A549 (cell line): ENCODE results near the gene MMP17.

Experiments used
- CEBPB ChIP-seq, 2 experiments: fragments of >200 bp in 1 of 2; sonication (Bioruptor Twin) in 1 of 2; formaldehyde crosslinking in 1 of 2; IDR thresholded peaks; 2 replicates each; pipeline ENCODE4 v1.6.1; 2012 to 2016
- CHD2 ChIP-seq: fragments of 150-350 bp; IDR thresholded peaks from 2 replicates; pipeline ENCODE4 v1.6.1; 2014; ENCODE audit warnings: low read length; ENCODE audit not compliant: partially characterized antibody
- CTCF ChIP-seq: fragments of >200 bp; sonication (Bioruptor Twin); formaldehyde crosslinking; IDR thresholded peaks from 3 replicates; pipeline ENCODE4 v1.5.1; 2016
- EHF ChIP-seq: fragments of 250-450 bp; sonication (Bioruptor Pico); IDR thresholded peaks from 2 replicates; pipeline ENCODE4 v1.5.0; 2020; ENCODE audit warnings: mild to moderate bottlenecking
- EP300 ChIP-seq, 2 experiments: fragments of >200 bp; sonication (Bioruptor Twin); formaldehyde crosslinking; IDR thresholded peaks; 2 replicates in 1 of 2; 3 replicates in 1 of 2; pipeline ENCODE4 v1.6.1; 2016 to 2017
- KDM5A ChIP-seq: fragments of 200-600 bp; sonication (generic); IDR thresholded peaks from 2 replicates; pipeline ENCODE4 v1.6.1; 2016; ENCODE audit warnings: antibody characterized with exemption, mild to moderate bottlenecking
- MYC ChIP-seq: IDR thresholded peaks from 2 replicates; pipeline ENCODE4 v1.6.1; 2012; ENCODE audit warnings: mild to moderate bottlenecking, inconsistent platforms, low read length, improper control_type of control experiment, borderline replicate concordance
- NR3C1 ChIP-seq: fragments of >200 bp; sonication (Bioruptor Twin); formaldehyde crosslinking; IDR thresholded peaks from 3 replicates; pipeline ENCODE4 v1.6.1; 2017
- POLR2A ChIP-seq: IDR thresholded peaks from 2 replicates; pipeline ENCODE4 v1.6.1; 2012; ENCODE audit warnings: mild to moderate bottlenecking, low read length
- RAD21 ChIP-seq, 2 experiments: fragments of >200 bp in 1 of 2; sonication (Bioruptor Twin) in 1 of 2; formaldehyde crosslinking in 1 of 2; IDR thresholded peaks in 1 of 2; conservative IDR thresholded peaks in 1 of 2; 2 replicates in 1 of 2; 3 replicates in 1 of 2; pipeline ENCODE4 v1.6.1; 2012 to 2018; ENCODE audit warnings: inconsistent platforms in 1 of 2
- RARB ChIP-seq: fragments of 250-450 bp; sonication (Bioruptor Pico); IDR thresholded peaks from 2 replicates; pipeline ENCODE4 v1.8.0; 2021; ENCODE audit warnings: mild to moderate bottlenecking, moderate library complexity
- REST ChIP-seq: fragments of 200-600 bp; sonication (generic); IDR thresholded peaks from 2 replicates; pipeline ENCODE4 v1.6.1; 2016; ENCODE audit warnings: antibody characterized with exemption, mild to moderate bottlenecking, moderate library complexity
- TFCP2L1 ChIP-seq: fragments of 250-450 bp; sonication (Bioruptor Pico); IDR thresholded peaks from 2 replicates; pipeline ENCODE4 v1.5.0; 2021; ENCODE audit warnings: mild to moderate bottlenecking
- TF ChIP-seq, protein P1 (sequence below): IDR thresholded peaks from 2 replicates; pipeline ENCODE4 v1.6.1; 2012

DNA sequence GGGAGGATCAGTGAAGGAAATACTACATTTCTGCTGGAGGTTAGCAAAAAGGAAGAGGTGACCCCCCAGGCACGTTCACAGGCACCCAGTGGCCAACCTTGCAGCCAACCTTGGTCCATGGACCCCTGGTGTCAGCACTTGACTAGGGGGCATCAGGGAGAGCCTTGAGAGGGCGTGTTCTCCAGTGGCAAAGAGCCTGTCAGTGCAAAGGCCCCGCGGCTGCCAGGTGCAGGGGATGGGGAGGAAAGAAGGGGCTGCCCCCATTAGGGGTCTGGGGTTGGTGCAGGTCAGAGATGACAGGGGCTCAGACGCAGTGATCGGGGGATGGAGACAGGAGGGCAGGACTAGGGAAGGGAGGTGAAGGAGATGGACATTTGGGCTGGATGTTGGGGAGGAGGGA, 43.5 kb downstream of the MMP17 start:
- TF ChIP-seq CTCF = no peak
- no peak for TF ChIP-seq POLR2A
- no peak for TF ChIP-seq RAD21 (conservative IDR thresholded peaks at IDR 0.05 in 1 of 2, IDR thresholded peaks at IDR 0.05 in 1 of 2)
- TF ChIP-seq CEBPB (IDR thresholded peaks at IDR 0.05) = no peak
- no peak for TF ChIP-seq KDM5A
- TF ChIP-seq EP300 (IDR thresholded peaks at IDR 0.05) = no peak
- TF ChIP-seq, protein P1, sequence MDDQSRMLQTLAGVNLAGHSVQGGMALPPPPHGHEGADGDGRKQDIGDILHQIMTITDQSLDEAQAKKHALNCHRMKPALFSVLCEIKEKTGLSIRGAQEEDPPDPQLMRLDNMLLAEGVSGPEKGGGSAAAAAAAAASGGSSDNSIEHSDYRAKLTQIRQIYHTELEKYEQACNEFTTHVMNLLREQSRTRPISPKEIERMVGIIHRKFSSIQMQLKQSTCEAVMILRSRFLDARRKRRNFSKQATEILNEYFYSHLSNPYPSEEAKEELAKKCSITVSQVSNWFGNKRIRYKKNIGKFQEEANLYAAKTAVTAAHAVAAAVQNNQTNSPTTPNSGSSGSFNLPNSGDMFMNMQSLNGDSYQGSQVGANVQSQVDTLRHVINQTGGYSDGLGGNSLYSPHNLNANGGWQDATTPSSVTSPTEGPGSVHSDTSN = no peak
- no peak for TF ChIP-seq MYC
- TF ChIP-seq NR3C1 = no peak
- TF ChIP-seq TFCP2L1 (CRISPR knock-in tag) = no peak
- TF ChIP-seq CHD2 = no peak
- no peak for TF ChIP-seq RARB
- TF ChIP-seq EHF (CRISPR knock-in tag) = no peak
- TF ChIP-seq REST = no peak
